Measurements from ENCODE around the gene KCNJ5.

KCNJ5 gene

GRCh38 chr11:128897826-128898225, 6.7 kb downstream of the KCNJ5 start:
- no peak for DNase-seq

GRCh38 chr11:128898580-128899344, 7.6 kb downstream of the KCNJ5 start:
- DNase-seq: no peak

- DNase-seq: no peak
These were observed 9.3 kb downstream of the KCNJ5 start for GRCh38 chr11:128900468-128900867.

GRCh38 chr11:128901653-128902514, 10.7 kb downstream of the KCNJ5 start:
- DNase-seq: no peak

- DNase-seq: no peak
These were observed 11.4 kb downstream of the KCNJ5 start for GRCh38 chr11:128902515-128903066.

- no peak for DNase-seq
These were observed 12.3 kb downstream of the KCNJ5 start for GRCh38 chr11:128903248-128904061.

- DNase-seq: no peak
These were observed 13.1 kb downstream of the KCNJ5 start for GRCh38 chr11:128904303-128904655.

GRCh38 chr11:128904656-128905344, 13.6 kb downstream of the KCNJ5 start:
- no peak for DNase-seq

- DNase-seq: peak in 1 of 2 experiments; percentile 24
These were observed 14.4 kb downstream of the KCNJ5 start for GRCh38 chr11:128905345-128906184.

- no peak for DNase-seq
These were observed 15.3 kb downstream of the KCNJ5 start for GRCh38 chr11:128906185-128907050.

- DNase-seq: no peak
These were observed 16.4 kb downstream of the KCNJ5 start for GRCh38 chr11:128907585-128907984.

GRCh38 chr11:128908391-128909246, 17.5 kb downstream of the KCNJ5 start:
- no peak for DNase-seq

- no peak for DNase-seq
These were observed 18.4 kb downstream of the KCNJ5 start for GRCh38 chr11:128909438-128910125.

- DNase-seq: no peak
These were observed 19.4 kb downstream of the KCNJ5 start for GRCh38 chr11:128910576-128910975.

- no peak for DNase-seq
These were observed 20.1 kb downstream of the KCNJ5 start for GRCh38 chr11:128911239-128911638.

GRCh38 chr11:128911701-128912100, 20.5 kb downstream of the KCNJ5 start:
- DNase-seq: no peak

- no peak for DNase-seq
These were observed 22.6 kb downstream of the KCNJ5 start for GRCh38 chr11:128913806-128914205.
